Right lobe of liver (tissue), 6 donors: ENCODE data around the gene EIF4A3. TPM values are rescaled to one million over a fixed set of nuclear protein-coding genes. Genes with fewer than 3 reads are reported as not detected.

Experiments
- ATAC-seq, 4 donors: fragments of 200-7000 bp; cut with Tn5 transposase; one replicate each; pipeline ENCODE4 v1.9.1; 2020; ENCODE audit warnings: mild to moderate bottlenecking in 4 of 4, moderate library complexity in 4 of 4
- DNase-seq, 3 donors: peaks; one replicate each; pipeline ENCODE4 v3.0.0-alpha.2; 2020
- H3K27ac ChIP-seq, 3 donors: fragments of 200-600 bp; one replicate each; pipeline ENCODE4 v1.8.0; 2022
- H3K27me3 ChIP-seq, 2 donors: fragments of 200-600 bp; one replicate each; pipeline ENCODE4 v1.8.0; 2022
- H3K36me3 ChIP-seq, 4 donors: fragments of 200-600 bp; sonication (generic) in 1 of 4; one replicate each; pipeline versions ENCODE4 v1.5.1 to v1.8.0; 2017 to 2022; ENCODE audit warnings: control low read depth in 1 of 4
- H3K4me1 ChIP-seq, 4 donors: fragments of 200-600 bp; sonication (generic) in 1 of 4; one replicate each; pipeline versions ENCODE4 v1.5.1 to v1.8.0; 2017 to 2022; ENCODE audit warnings: control low read depth in 1 of 4
- H3K4me3 ChIP-seq, 3 donors: fragments of 200-600 bp; one replicate each; pipeline ENCODE4 v1.8.0; 2022
- H3K9me3 ChIP-seq, 4 donors: fragments of 200-600 bp; sonication (generic) in 1 of 4; one replicate each; pipeline versions ENCODE4 v1.5.1 to v1.8.0; 2017 to 2022; ENCODE audit warnings: control low read depth in 1 of 4
- CTCF ChIP-seq, 4 donors: fragments of 200-600 bp in 3 of 4; fragments of 450-650 bp in 1 of 4; IDR thresholded peaks; one replicate each; pipeline versions ENCODE4 v1.5.1 to v1.8.0; 2016 to 2022; ENCODE audit warnings: antibody characterized with exemption in 4 of 4, mild to moderate bottlenecking in 2 of 4
- POLR2A ChIP-seq: fragments of 450-650 bp; IDR thresholded peaks from one replicate; pipeline ENCODE4 v1.6.1; 2017; ENCODE audit warnings: antibody characterized with exemption, mild to moderate bottlenecking
- WGBS: methylation state at CpG from one replicate; pipeline ENCODE4 v1.1.6; 2018; ENCODE audit warnings: low coverage, low lambda C conversion rate; ENCODE audit not compliant: insufficient coverage; ENCODE audit errors: missing lambda C conversion rate; 5-methylcytosine and 5-hydroxymethylcytosine counted together
- intact Hi-C, 2 donors: fragments of 100-400 bp; cut with DNase I; formaldehyde crosslinking; loops; one replicate each; pipeline versions ENCODE4 v1.11.2 to v1.14.1; 2022
- long read RNA-seq: library from polyadenylated mRNA; unstranded; transcript quantifications from one replicate; pipeline ENCODE4 v2.0.0, GENCODE V29; 2019
- total RNA-seq, 6 experiments: library from RNA; depleted of rRNA in 2 of 6; stranded (reverse); fragments of >200 nt in 2 of 6; fragmentation: NEBNext Ultra II Directional in 3 of 6; extraction: Animal tissue kit (Norgen Biotek cat#: 25700) in 3 of 6; gene quantifications; one replicate each; pipeline versions ENCODE4 v1.1.0 to v1.2.4, GENCODE V29; 2016 to 2023
- donor health status: DM: no; HTN: yes; CAD: no.
- donor health status: DM: no; HTN: no; CAD: no.
- donor health status: DM: no; HTN: no; CAD: no.
- donor health status: DM: no; HTN: yes; CAD: no.
- donor health status: DM: no; HTN: yes; CAD: no.

EIF4A3 gene
- total RNA-seq = 10 to 100 TPM; 21.6 to 41.7 (median 32.2) TPM
- long read RNA-seq, transcript EIF4A3-201 (12 exons, 1,734 nt) = major isoform, 9 of 9 reads
- long read RNA-seq, partial matches to known transcripts = 0 of 9 reads
- long read RNA-seq, other reads (novel, unspliced or antisense) = 0 of 9 reads

GRCh38 chr17:80147035-80147822 lies at the start of gene EIF4A3:
EIF4A3 (minus strand) TSS chr17:80147128; CDS start chr17:80146961, 167 bp downstream.
- Histone ChIP-seq H3K36me3 (peaks cover 0 to 17% (median 8%) of the 10 kb centered on the region in 4 donors), H3K27ac (peak within 1 kb of the TSS; percentile 79 to 95 (median 90)), H3K4me1 (peaks cover 0 to 18% (median 7%) of the 10 kb centered on the region in 4 donors), H3K4me3 (peak within 1 kb of the TSS; percentile 97 to 99 (median 98)), H3K9me3 (no peaks in the 10 kb centered on the region), H3K27me3 (no peaks in the 10 kb centered on the region)
- 0% methylated on average over 17 of the region's 90 CpGs for WGBS
- TF ChIP-seq CTCF (IDR thresholded peaks at IDR 0.05) (peak in 1 of 4 donors; percentile 9), POLR2A (peak; percentile 98)
- intact Hi-C loops = no loop called here
- DNase-seq (peak; percentile 98 to 99 (median 99)), ATAC-seq (peak; percentile 95 to 97 (median 96))

GRCh38 chr17:80196652-80197051 lies 49.7 kb upstream of the EIF4A3 start:
- intact Hi-C loops = no loop called here
- Histone ChIP-seq H3K9me3 (no peaks in the 10 kb centered on the region), H3K4me1 (no peaks in the 10 kb centered on the region), H3K4me3 (no peak overlapping the region), H3K27ac (no peak overlapping the region), H3K36me3 (no peaks in the 10 kb centered on the region), H3K27me3 (no peaks in the 10 kb centered on the region)
- ATAC-seq (no peak), DNase-seq (no peak)
- TF ChIP-seq POLR2A (no peak), CTCF (IDR thresholded peaks at IDR 0.05) (no peak)
- 92% methylated on average over 4 of the region's 7 CpGs for WGBS

DNA sequence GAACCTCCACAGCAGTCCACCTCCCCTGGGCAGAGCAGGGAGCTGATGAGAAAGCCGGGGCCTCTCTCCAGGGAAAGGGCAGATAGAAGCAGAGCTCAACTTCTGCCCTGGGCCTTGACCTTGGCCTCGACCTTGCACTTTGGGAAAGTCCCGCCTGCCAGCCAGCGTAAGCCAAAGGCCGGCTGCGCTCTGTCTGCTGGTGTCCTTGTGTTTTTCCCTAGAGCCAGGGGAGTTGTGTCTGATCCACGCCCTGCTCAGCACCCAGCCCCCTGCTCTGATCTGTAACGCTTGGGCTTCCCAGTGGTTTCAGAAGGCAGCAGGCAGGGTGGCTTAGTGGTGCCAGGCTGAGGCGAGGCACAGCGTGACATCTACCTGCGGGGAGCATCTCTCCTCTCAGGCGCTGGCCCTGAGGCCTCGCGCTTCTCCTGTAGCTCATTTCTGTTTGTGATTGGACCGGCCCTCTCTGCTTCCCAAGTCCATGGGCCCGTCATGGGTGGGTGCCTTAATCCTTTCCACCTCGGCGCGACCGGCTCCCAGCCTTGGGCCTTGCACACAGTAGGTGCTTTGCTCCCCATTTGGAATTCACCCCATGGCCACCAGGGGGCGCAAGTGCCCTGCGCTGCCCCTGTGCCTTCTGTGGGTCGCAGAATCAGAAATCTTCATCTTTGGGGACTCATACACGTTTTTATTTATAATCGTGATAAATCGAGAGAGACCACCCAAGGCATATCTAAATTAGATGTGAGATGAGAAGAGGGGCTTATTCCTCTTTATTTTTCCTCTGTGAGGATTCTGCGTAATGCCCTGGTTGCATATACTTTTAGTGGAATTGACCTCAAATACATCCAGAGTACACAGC lies 49.0 kb upstream of the EIF4A3 start:
- Histone ChIP-seq H3K4me3 (no peak overlapping the region), H3K27me3 (no peaks in the 10 kb centered on the region), H3K4me1 (no peaks in the 10 kb centered on the region), H3K9me3 (no peaks in the 10 kb centered on the region), H3K27ac (no peak overlapping the region), H3K36me3 (no peaks in the 10 kb centered on the region)
- DNase-seq = no peak
- intact Hi-C loops = no loop called here
- 30% methylated on average over 12 of the region's 27 CpGs for WGBS
- ATAC-seq = peak; percentile 12 to 44 (median 27)
- TF ChIP-seq CTCF (IDR thresholded peaks at IDR 0.05) = peak; percentile 70 to 77 (median 76)
- TF ChIP-seq POLR2A = no peak

- WGBS = 91% methylated on average over 5 of the region's 14 CpGs
- ATAC-seq = no peak
Measured at GRCh38 chr17:80195141-80195540, 48.2 kb upstream of the EIF4A3 start.

More at GRCh38 chr17:80195141-80195540, 48.2 kb upstream of the EIF4A3 start:
- intact Hi-C loops = no loop called here
- H3K27ac ChIP-seq = no peak overlapping the region
- no peak for DNase-seq
- H3K4me1 ChIP-seq = no peaks in the 10 kb centered on the region
- H3K36me3 ChIP-seq = no peaks in the 10 kb centered on the region
- no peak overlapping the region for H3K4me3 ChIP-seq
- H3K27me3 ChIP-seq = no peaks in the 10 kb centered on the region
- no peak for TF ChIP-seq CTCF (IDR thresholded peaks at IDR 0.05)
- no peak for TF ChIP-seq POLR2A
- H3K9me3 ChIP-seq = no peaks in the 10 kb centered on the region
